ENCODE data around the gene CARD10. TPM values are rescaled to one million over a fixed set of nuclear protein-coding genes. Genes with fewer than 3 reads are reported as not detected.
A peak's percentile ranks its signal among the peaks of the same experiment; 100 is the strongest.

CARD10 gene
- polyA plus RNA-seq, 3 donors: 0.03 TPM; not detected in 2

DNA sequence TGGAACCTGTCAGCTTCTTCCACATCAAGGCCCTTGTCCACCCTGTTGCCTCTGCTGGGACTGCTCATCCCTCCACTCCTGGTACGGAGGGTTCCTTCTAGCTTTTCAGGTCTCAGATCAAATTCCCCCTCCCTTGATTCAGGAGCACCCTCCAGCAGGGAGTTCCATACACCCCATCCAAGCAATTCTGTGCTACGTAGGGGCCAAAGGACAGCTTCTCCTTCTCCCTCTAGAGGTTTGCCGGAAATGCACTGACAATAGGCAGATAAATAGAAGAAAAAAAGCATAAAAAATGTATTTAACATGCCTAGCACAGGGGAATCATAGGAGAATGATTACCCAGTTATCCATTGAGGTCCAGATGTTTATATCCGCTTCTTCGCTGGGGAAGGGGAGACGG, 3.3 kb upstream of the CARD10 start:
- H3K4me1 ChIP-seq (ENCODE audit: control insufficient read depth in 1 of 2, insufficient read depth in 2 of 2, low read length in 2 of 2): peaks cover 4 to 19% of the 10 kb centered on the region in 2 donors
- no peak overlapping the region for H2AFZ ChIP-seq (ENCODE audit: insufficient read depth, low read depth, low read length, poor library complexity, severe bottlenecking)
- no peak overlapping the region for H3K4me3 ChIP-seq (replicated peaks in 1 of 3; ENCODE audit: low read depth in 2 of 3, low read length in 3 of 3)
- TF ChIP-seq, protein P1, sequence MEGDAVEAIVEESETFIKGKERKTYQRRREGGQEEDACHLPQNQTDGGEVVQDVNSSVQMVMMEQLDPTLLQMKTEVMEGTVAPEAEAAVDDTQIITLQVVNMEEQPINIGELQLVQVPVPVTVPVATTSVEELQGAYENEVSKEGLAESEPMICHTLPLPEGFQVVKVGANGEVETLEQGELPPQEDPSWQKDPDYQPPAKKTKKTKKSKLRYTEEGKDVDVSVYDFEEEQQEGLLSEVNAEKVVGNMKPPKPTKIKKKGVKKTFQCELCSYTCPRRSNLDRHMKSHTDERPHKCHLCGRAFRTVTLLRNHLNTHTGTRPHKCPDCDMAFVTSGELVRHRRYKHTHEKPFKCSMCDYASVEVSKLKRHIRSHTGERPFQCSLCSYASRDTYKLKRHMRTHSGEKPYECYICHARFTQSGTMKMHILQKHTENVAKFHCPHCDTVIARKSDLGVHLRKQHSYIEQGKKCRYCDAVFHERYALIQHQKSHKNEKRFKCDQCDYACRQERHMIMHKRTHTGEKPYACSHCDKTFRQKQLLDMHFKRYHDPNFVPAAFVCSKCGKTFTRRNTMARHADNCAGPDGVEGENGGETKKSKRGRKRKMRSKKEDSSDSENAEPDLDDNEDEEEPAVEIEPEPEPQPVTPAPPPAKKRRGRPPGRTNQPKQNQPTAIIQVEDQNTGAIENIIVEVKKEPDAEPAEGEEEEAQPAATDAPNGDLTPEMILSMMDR (IDR thresholded peaks at IDR 0.05): no peak
- intact Hi-C loops (cut with micrococcal nuclease): no loop called here
- H3K4me2 ChIP-seq (replicated peaks; ENCODE audit: extremely low read depth, low read length, poor library complexity, severe bottlenecking): no peak overlapping the region
- H3K36me3 ChIP-seq (replicated peaks in 1 of 2; ENCODE audit: control insufficient read depth in 1 of 2, insufficient read depth in 2 of 2, low read length in 2 of 2): no peaks in the 10 kb centered on the region
- no peak overlapping the region for H3K9ac ChIP-seq (ENCODE audit: insufficient read depth, low read length, poor library complexity, severe bottlenecking)
- Mint-ChIP-seq H3K9me3 (peaks cover 0 to 12% (median 3%) of the 10 kb centered on the region in 7 donors), H3K27ac (no peak overlapping the region), H3K4me3 (no peak overlapping the region), H3K27me3 (ENCODE audit: low read depth in 3 of 3) (peaks cover 38 to 53% (median 50%) of the 10 kb centered on the region in 3 donors), H3K4me1 (peaks cover 14% of the 10 kb centered on the region), H3K36me3 (peaks cover 0 to 2% of the 10 kb centered on the region in 2 donors)
- DNase-seq: no peak
- peaks cover 16 to 38% of the 10 kb centered on the region in 2 donors for H3K27me3 ChIP-seq (ENCODE audit: control insufficient read depth in 2 of 2, insufficient read depth in 2 of 2, low read length in 2 of 2)
- no peaks in the 10 kb centered on the region for H3K79me2 ChIP-seq (ENCODE audit: insufficient read depth, low read length)
- no peaks in the 10 kb centered on the region for H4K20me1 ChIP-seq (ENCODE audit: insufficient read depth, low read length)
- H3K9me3 ChIP-seq (replicated peaks in 1 of 2; ENCODE audit: control insufficient read depth in 1 of 2, insufficient read depth in 1 of 2, low read length in 2 of 2): peaks cover 0 to 6% of the 10 kb centered on the region in 2 donors
- H3K27ac ChIP-seq (ENCODE audit: low read depth in 1 of 2, low read length in 2 of 2): no peak overlapping the region
- WGBS (ENCODE audit: insufficient coverage): 100% methylated on average over 4 of the region's 6 CpGs

DNA sequence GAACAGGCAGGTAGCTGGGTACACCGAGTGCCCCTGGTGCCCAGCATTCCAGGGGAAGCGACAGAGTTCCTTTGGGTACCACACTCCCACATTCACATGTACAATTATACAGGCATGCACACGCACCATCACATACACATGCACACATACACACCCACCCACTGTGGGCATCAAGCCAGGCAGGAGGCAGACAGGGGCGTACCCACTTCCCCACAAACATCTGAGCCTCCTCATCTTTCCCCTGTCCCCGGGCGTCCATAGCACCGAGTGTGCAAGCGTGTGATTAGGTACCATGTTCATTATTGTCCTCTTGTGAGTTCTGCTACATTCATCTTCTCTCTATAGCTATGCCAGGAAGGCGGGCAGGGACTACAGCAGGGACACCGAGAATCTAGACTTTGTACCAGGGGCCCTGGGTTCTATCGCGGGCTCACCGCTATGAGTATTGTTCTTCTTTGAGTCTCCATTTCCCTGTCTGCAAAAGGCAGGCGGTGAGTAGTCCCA, 2.1 kb upstream of the CARD10 start:
- peaks cover 4 to 19% of the 10 kb centered on the region in 2 donors for H3K4me1 ChIP-seq (ENCODE audit: control insufficient read depth in 1 of 2, insufficient read depth in 2 of 2, low read length in 2 of 2)
- H3K9me3 ChIP-seq (replicated peaks in 1 of 2; ENCODE audit: control insufficient read depth in 1 of 2, insufficient read depth in 1 of 2, low read length in 2 of 2): peaks cover 0 to 6% of the 10 kb centered on the region in 2 donors
- Mint-ChIP-seq H3K36me3 (peaks cover 0 to 2% of the 10 kb centered on the region in 2 donors), H3K9me3 (peaks cover 1 to 13% (median 4%) of the 10 kb centered on the region in 7 donors), H3K27me3 (ENCODE audit: low read depth in 3 of 3) (peaks cover 42 to 57% (median 50%) of the 10 kb centered on the region in 3 donors), H3K4me3 (peak overlapping the region in 1 of 2 donors; percentile 80), H3K4me1 (peaks cover 14% of the 10 kb centered on the region), H3K27ac (peak overlapping the region in 1 of 7 donors; percentile 33)
- H3K27ac ChIP-seq (ENCODE audit: low read depth in 1 of 2, low read length in 2 of 2): no peak overlapping the region
- H3K36me3 ChIP-seq (replicated peaks in 1 of 2; ENCODE audit: control insufficient read depth in 1 of 2, insufficient read depth in 2 of 2, low read length in 2 of 2): no peaks in the 10 kb centered on the region
- H2AFZ ChIP-seq (ENCODE audit: insufficient read depth, low read depth, low read length, poor library complexity, severe bottlenecking): no peak overlapping the region
- DNase-seq: no peak
- intact Hi-C loops (cut with micrococcal nuclease): no loop called here
- TF ChIP-seq, protein P1 (IDR thresholded peaks at IDR 0.05): no peak
- no peak overlapping the region for H3K4me2 ChIP-seq (replicated peaks; ENCODE audit: extremely low read depth, low read length, poor library complexity, severe bottlenecking)
- no peak overlapping the region for H3K9ac ChIP-seq (ENCODE audit: insufficient read depth, low read length, poor library complexity, severe bottlenecking)
- 67% methylated on average over 13 of the region's 14 CpGs for WGBS (ENCODE audit: insufficient coverage)
- no peaks in the 10 kb centered on the region for H4K20me1 ChIP-seq (ENCODE audit: insufficient read depth, low read length)
- no peaks in the 10 kb centered on the region for H3K79me2 ChIP-seq (ENCODE audit: insufficient read depth, low read length)
- H3K4me3 ChIP-seq (replicated peaks in 1 of 3; ENCODE audit: low read depth in 2 of 3, low read length in 3 of 3): no peak overlapping the region
- H3K27me3 ChIP-seq (ENCODE audit: control insufficient read depth in 2 of 2, insufficient read depth in 2 of 2, low read length in 2 of 2): peaks cover 16 to 46% of the 10 kb centered on the region in 2 donors
